ENCODE results near the gene EGFR.

The EGFR gene

GRCh38 chr7:55189878-55190436 lies 171.1 kb downstream of the EGFR start:
- no peak overlapping the region for H3K4me3 Mint-ChIP-seq
- H3K4me1 Mint-ChIP-seq = no peaks in the 10 kb centered on the region
- no peaks in the 10 kb centered on the region for H3K36me3 Mint-ChIP-seq
- DNase-seq = no peak
- peaks cover 7% of the 10 kb centered on the region for H3K27me3 Mint-ChIP-seq
- H3K9me3 Mint-ChIP-seq = no peaks in the 10 kb centered on the region
- no peak overlapping the region for H3K27ac Mint-ChIP-seq
- CTCF ChIA-PET = no interaction called here

- Mint-ChIP-seq H3K36me3 (no peaks in the 10 kb centered on the region), H3K27me3 (peaks cover 7% of the 10 kb centered on the region), H3K9me3 (no peaks in the 10 kb centered on the region), H3K4me1 (no peaks in the 10 kb centered on the region), H3K4me3 (no peak overlapping the region), H3K27ac (no peak overlapping the region)
- no peak for DNase-seq
- CTCF ChIA-PET = no interaction called here
These were observed 171.8 kb downstream of the EGFR start for GRCh38 chr7:55190511-55191160.

GRCh38 chr7:55191161-55191925 lies 172.5 kb downstream of the EGFR start:
- no peaks in the 10 kb centered on the region for H3K9me3 Mint-ChIP-seq
- peaks cover 7% of the 10 kb centered on the region for H3K27me3 Mint-ChIP-seq
- DNase-seq = no peak
- no peaks in the 10 kb centered on the region for H3K4me1 Mint-ChIP-seq
- H3K27ac Mint-ChIP-seq = no peak overlapping the region
- CTCF ChIA-PET = no interaction called here
- no peaks in the 10 kb centered on the region for H3K36me3 Mint-ChIP-seq
- no peak overlapping the region for H3K4me3 Mint-ChIP-seq

- Mint-ChIP-seq H3K27ac (no peak overlapping the region), H3K4me3 (no peak overlapping the region), H3K36me3 (no peaks in the 10 kb centered on the region), H3K27me3 (peaks cover 7% of the 10 kb centered on the region), H3K9me3 (no peaks in the 10 kb centered on the region), H3K4me1 (no peaks in the 10 kb centered on the region)
- no peak for DNase-seq
- CTCF ChIA-PET = interaction anchor here (1.2 kb wide), 1 partner anchor 62 kb away, joined by 3 read pairs; no protein-coding TSS in a partner anchor
These were observed 173.3 kb downstream of the EGFR start for GRCh38 chr7:55191926-55192692.

GRCh38 chr7:55192723-55193122 lies 173.9 kb downstream of the EGFR start:
- Mint-ChIP-seq H3K27ac (no peak overlapping the region), H3K36me3 (no peaks in the 10 kb centered on the region)

GRCh38 chr7:55193245-55193644 lies 174.4 kb downstream of the EGFR start:
- Mint-ChIP-seq H3K9me3 (no peaks in the 10 kb centered on the region), H3K27ac (no peak overlapping the region), H3K27me3 (peaks cover 7% of the 10 kb centered on the region), H3K4me1 (no peaks in the 10 kb centered on the region), H3K36me3 (no peaks in the 10 kb centered on the region), H3K4me3 (no peak overlapping the region)
- DNase-seq = no peak
- CTCF ChIA-PET = interaction anchor here (1.2 kb wide), 1 partner anchor 61 kb away, joined by 3 read pairs; no protein-coding TSS in a partner anchor

More at GRCh38 chr7:55192723-55193122, 173.9 kb downstream of the EGFR start:
- CTCF ChIA-PET = interaction anchor here (1.2 kb wide), 1 partner anchor 62 kb away, joined by 3 read pairs; no protein-coding TSS in a partner anchor
- H3K9me3 Mint-ChIP-seq = no peaks in the 10 kb centered on the region
- H3K27me3 Mint-ChIP-seq = peaks cover 7% of the 10 kb centered on the region
- DNase-seq = no peak
- no peaks in the 10 kb centered on the region for H3K4me1 Mint-ChIP-seq
- H3K4me3 Mint-ChIP-seq = no peak overlapping the region

GRCh38 chr7:55194522-55194921 lies 175.7 kb downstream of the EGFR start:
- Mint-ChIP-seq H3K27ac (no peak overlapping the region), H3K4me3 (no peak overlapping the region), H3K4me1 (no peaks in the 10 kb centered on the region), H3K27me3 (peaks cover 3% of the 10 kb centered on the region), H3K36me3 (no peaks in the 10 kb centered on the region), H3K9me3 (no peaks in the 10 kb centered on the region)
- CTCF ChIA-PET = no interaction called here
- DNase-seq = no peak

- Mint-ChIP-seq H3K27ac (no peak overlapping the region), H3K4me3 (no peak overlapping the region), H3K9me3 (no peaks in the 10 kb centered on the region), H3K4me1 (no peaks in the 10 kb centered on the region), H3K36me3 (no peaks in the 10 kb centered on the region), H3K27me3 (peaks cover 3% of the 10 kb centered on the region)
- no peak for DNase-seq
- CTCF ChIA-PET = no interaction called here
These were observed 180.0 kb downstream of the EGFR start for GRCh38 chr7:55198634-55199392.

- Mint-ChIP-seq H3K27ac (no peak overlapping the region), H3K27me3 (peaks cover 2% of the 10 kb centered on the region), H3K4me3 (no peak overlapping the region), H3K36me3 (no peaks in the 10 kb centered on the region), H3K4me1 (no peaks in the 10 kb centered on the region), H3K9me3 (no peaks in the 10 kb centered on the region)
- DNase-seq = no peak
- CTCF ChIA-PET = no interaction called here
These were observed 180.6 kb downstream of the EGFR start for GRCh38 chr7:55199418-55199817.

- Mint-ChIP-seq H3K9me3 (no peaks in the 10 kb centered on the region), H3K36me3 (no peaks in the 10 kb centered on the region), H3K27ac (no peak overlapping the region), H3K4me1 (no peaks in the 10 kb centered on the region), H3K4me3 (no peak overlapping the region), H3K27me3 (no peaks in the 10 kb centered on the region)
- CTCF ChIA-PET = no interaction called here
- DNase-seq = no peak
These were observed 181.6 kb downstream of the EGFR start for GRCh38 chr7:55200441-55200840.

GRCh38 chr7:55202150-55202913 lies 183.5 kb downstream of the EGFR start:
- CTCF ChIA-PET = no interaction called here
- no peaks in the 10 kb centered on the region for H3K4me1 Mint-ChIP-seq
- H3K9me3 Mint-ChIP-seq = no peaks in the 10 kb centered on the region

GRCh38 chr7:55203300-55203699 lies 184.5 kb downstream of the EGFR start:
- no peak for DNase-seq
- H3K36me3 Mint-ChIP-seq = no peaks in the 10 kb centered on the region
- no peak overlapping the region for H3K4me3 Mint-ChIP-seq
- no peaks in the 10 kb centered on the region for H3K4me1 Mint-ChIP-seq
- H3K27me3 Mint-ChIP-seq = no peaks in the 10 kb centered on the region
- H3K9me3 Mint-ChIP-seq = no peaks in the 10 kb centered on the region
- CTCF ChIA-PET = no interaction called here
- no peak overlapping the region for H3K27ac Mint-ChIP-seq

More at GRCh38 chr7:55202150-55202913, 183.5 kb downstream of the EGFR start:
- no peaks in the 10 kb centered on the region for H3K36me3 Mint-ChIP-seq
- no peak overlapping the region for H3K27ac Mint-ChIP-seq
- no peak for DNase-seq
- no peak overlapping the region for H3K4me3 Mint-ChIP-seq
- no peaks in the 10 kb centered on the region for H3K27me3 Mint-ChIP-seq
